SK-N-SH (cell line): ENCODE data around the gene MCM9. TPM values are rescaled to one million over a fixed set of nuclear protein-coding genes. Genes with fewer than 3 reads are reported as not detected.

Experiments
- CTCF ChIA-PET: fragments of 300-600, 350-600 bp; formaldehyde crosslinking; extraction: SDS; loops from one replicate; lab custom pipeline; 2021; lab: Yijun Ruan, JAX
- POLR2A ChIA-PET: fragments of 350-600 bp; sonication (Branson Sonifier 250); formaldehyde crosslinking; extraction: SDS; loops from one replicate; lab custom pipeline; 2020; ENCODE audit warnings: antibody characterized with exemption, inconsistent platforms; lab: Yijun Ruan, JAX
- DNase-seq: peaks from one replicate; pipeline ENCODE4 v3.0.0; 2012
- H2AFZ ChIP-seq: fragments of 200-600 bp; sonication (generic); 2 replicates; pipeline ENCODE4 v1.8.1; 2016; ENCODE audit warnings: antibody characterized with exemption, mild to moderate bottlenecking, low read depth
- H3F3A ChIP-seq: fragments of 200-600 bp; sonication (generic); replicated peaks from 2 replicates; pipeline ENCODE3; 2016; ENCODE audit warnings: antibody characterized with exemption, mild to moderate bottlenecking; ENCODE audit not compliant: insufficient read depth
- H3K27ac ChIP-seq, 2 experiments: fragments of 200-500 bp in 1 of 2; fragments of 200-600 bp in 1 of 2; sonication (Bioruptor generic) in 1 of 2; sonication (generic), shearing (Covaris generic) in 1 of 2; 2 replicates each; pipeline versions ENCODE4 v1.5.1 to v1.6.1; 2014 to 2016; ENCODE audit warnings: low read depth in 2 of 2, inconsistent platforms in 1 of 2, low read length in 1 of 2, mild to moderate bottlenecking in 1 of 2, mixed read lengths in 1 of 2
- H3K27me3 ChIP-seq: fragments of 200-600 bp; sonication (generic), shearing (Covaris generic); 2 replicates; pipeline ENCODE4 v1.6.1; 2016; ENCODE audit warnings: mixed run types; ENCODE audit not compliant: insufficient read depth
- H3K36me3 ChIP-seq, 2 experiments: fragments of 200-500 bp in 1 of 2; fragments of 200-600 bp in 1 of 2; sonication (Bioruptor generic) in 1 of 2; sonication (generic) in 1 of 2; replicated peaks in 1 of 2; 2 replicates each; pipeline versions ENCODE3 to v1.5.1; 2014 to 2016; ENCODE audit warnings: low read length in 1 of 2, mild to moderate bottlenecking in 1 of 2; ENCODE audit not compliant: insufficient read depth in 2 of 2, control insufficient read depth in 1 of 2
- H3K4me1 ChIP-seq, 2 experiments: fragments of 200-500 bp in 1 of 2; fragments of 200-600 bp in 1 of 2; sonication (Bioruptor generic) in 1 of 2; sonication (generic), shearing (Covaris generic) in 1 of 2; 2 replicates each; pipeline versions ENCODE4 v1.5.1 to v1.6.1; 2014 to 2016; ENCODE audit warnings: low read depth in 1 of 2, low read length in 1 of 2, mixed run types in 1 of 2; ENCODE audit not compliant: insufficient read depth in 2 of 2, control insufficient read depth in 1 of 2
- H3K4me2 ChIP-seq: fragments of 200-600 bp; sonication (generic), shearing (Covaris generic); 2 replicates; pipeline ENCODE4 v1.6.1; 2017; ENCODE audit warnings: mixed run types
- H3K4me3 ChIP-seq, 2 experiments: fragments of 200-500 bp in 1 of 2; fragments of 200-600 bp in 1 of 2; sonication (Bioruptor generic) in 1 of 2; sonication (generic), shearing (Covaris generic) in 1 of 2; 2 replicates each; pipeline versions ENCODE4 v1.5.1 to v1.8.1; 2014 to 2016; ENCODE audit warnings: low read depth in 2 of 2, inconsistent platforms in 1 of 2, low read length in 1 of 2, mild to moderate bottlenecking in 1 of 2, mixed read lengths in 1 of 2, moderate library complexity in 1 of 2
- H3K79me2 ChIP-seq: fragments of 200-600 bp; sonication (generic); 2 replicates; pipeline ENCODE4 v1.8.1; 2017; ENCODE audit warnings: mild to moderate bottlenecking; ENCODE audit not compliant: insufficient read depth
- H3K9ac ChIP-seq: fragments of 200-600 bp; sonication (generic); 2 replicates; pipeline ENCODE4 v1.6.1; 2017; ENCODE audit warnings: mixed run types
- H3K9me2 ChIP-seq: fragments of 200-600 bp; sonication (generic); 2 replicates; pipeline ENCODE4 v1.6.1; 2017; ENCODE audit warnings: mixed run types
- H3K9me3 ChIP-seq: fragments of 200-600 bp; sonication (generic); 2 replicates; pipeline ENCODE4 v1.6.1; 2017; ENCODE audit warnings: mixed run types, mild to moderate bottlenecking, moderate library complexity
- H4K20me1 ChIP-seq: fragments of 200-600 bp; sonication (generic); 2 replicates; pipeline ENCODE4 v1.6.1; 2017; ENCODE audit warnings: mild to moderate bottlenecking, mixed run types; ENCODE audit not compliant: insufficient read depth
- ELF1 ChIP-seq: IDR thresholded peaks from 2 replicates; pipeline ENCODE4 v1.4.0; 2012
- EZH2phosphoT487 ChIP-seq: fragments of 200-600 bp; sonication (generic); IDR thresholded peaks from 2 replicates; pipeline ENCODE4 v1.6.1; 2017; ENCODE audit warnings: low read depth, mixed run types, mild to moderate bottlenecking, antibody characterized with exemption, moderate library complexity, borderline replicate concordance
- FOXJ3 ChIP-seq: sonication (generic); formaldehyde crosslinking; IDR thresholded peaks from 2 replicates; pipeline ENCODE4 v1.5.1; 2020; ENCODE audit warnings: mild to moderate bottlenecking, missing genetic modification reagents
- GABPA ChIP-seq: IDR thresholded peaks from 2 replicates; pipeline ENCODE4 v1.4.0; 2012; ENCODE audit warnings: low read depth, mild to moderate bottlenecking
- IRF3 ChIP-seq: fragments of 150-350 bp; IDR thresholded peaks from 2 replicates; pipeline ENCODE4 v1.6.1; 2016; ENCODE audit warnings: mild to moderate bottlenecking, low read depth, low read length
- MEF2A ChIP-seq: IDR thresholded peaks from 2 replicates; pipeline ENCODE4 v1.4.0; 2012; ENCODE audit warnings: low read depth, borderline replicate concordance
- NRF1 ChIP-seq: IDR thresholded peaks from 2 replicates; pipeline ENCODE4 v1.6.1; 2012; ENCODE audit warnings: low read depth, mild to moderate bottlenecking, low read length
- RAD21 ChIP-seq: IDR thresholded peaks from 2 replicates; pipeline ENCODE4 v1.6.1; 2012; ENCODE audit warnings: mild to moderate bottlenecking, low read length
- RFX5 ChIP-seq: IDR thresholded peaks from 2 replicates; pipeline ENCODE4 v1.6.1; 2012; ENCODE audit warnings: mild to moderate bottlenecking, improper control_type of control experiment, low read length
- SMC3 ChIP-seq: IDR thresholded peaks from 2 replicates; pipeline ENCODE4 v1.6.1; 2012; ENCODE audit warnings: low read depth, low read length, improper control_type of control experiment
- TAF1 ChIP-seq: IDR thresholded peaks from 2 replicates; pipeline ENCODE4 v1.6.1; 2012; ENCODE audit warnings: low read depth, mild to moderate bottlenecking, low read length, moderate library complexity, borderline replicate concordance
- TCF12 ChIP-seq: IDR thresholded peaks from 2 replicates; pipeline ENCODE4 v1.4.0; 2012
- TEAD4 ChIP-seq: IDR thresholded peaks from 2 replicates; pipeline ENCODE4 v1.4.0; 2012; ENCODE audit warnings: mild to moderate bottlenecking, borderline replicate concordance; ENCODE audit not compliant: insufficient read depth
- USF1 ChIP-seq: IDR thresholded peaks from 2 replicates; pipeline ENCODE4 v1.4.0; 2012; ENCODE audit warnings: low read depth, borderline replicate concordance
- WGBS: methylation state at CpG from one replicate; pipeline ENCODE4 v1.1.6; 2017; ENCODE audit warnings: low lambda C conversion rate; 5-methylcytosine and 5-hydroxymethylcytosine counted together
- polyA plus RNA-seq, 3 experiments: library from polyadenylated mRNA; depleted of rRNA; stranded (reverse); fragments of >200 nt; gene quantifications; 2 replicates each; pipeline ENCODE4 v1.2.3, GENCODE V29; 2012
- TF ChIP-seq, protein P1 (sequence below): fragments of 200-600 bp; sonication (generic); IDR thresholded peaks from 2 replicates; pipeline ENCODE4 v1.6.1; 2017; ENCODE audit warnings: antibody characterized with exemption, mild to moderate bottlenecking, moderate library complexity

MCM9 gene
- polyA plus RNA-seq, 1 of the 3 experiments (the other 2 are of a cell fraction): 1.7 TPM

DNA sequence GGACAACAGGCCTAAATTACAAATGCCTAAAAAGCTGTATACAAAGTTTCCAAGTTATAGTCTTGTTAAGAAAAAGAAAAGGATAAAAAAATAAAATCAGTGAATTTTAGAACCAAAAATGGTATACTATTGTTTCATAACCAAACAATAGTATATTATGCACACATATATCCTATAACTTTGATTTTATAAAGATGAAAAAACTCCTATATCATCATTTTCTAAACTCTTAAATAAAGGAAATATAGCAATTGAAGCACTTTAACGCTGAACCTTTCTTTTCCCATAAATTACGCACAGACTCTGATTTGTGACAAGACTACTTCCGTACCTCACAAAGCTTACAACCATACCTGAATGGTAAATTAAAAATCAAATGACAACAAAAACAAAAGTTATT lies 35.9 kb upstream of the MCM9 start:
- H3K36me3 ChIP-seq: no peaks in the 10 kb centered on the region
- ChIA-PET CTCF (interaction anchor here (1.1 to 8.2 kb wide), 2 partner anchors 107 to 140 kb away, joined by 3 to 74 read pairs; no protein-coding TSS in a partner anchor), POLR2A (no interaction called here)
- 92% methylated on average over 3 of the region's 3 CpGs for WGBS
- no peaks in the 10 kb centered on the region for H3K79me2 ChIP-seq
- H3K4me3 ChIP-seq: no peak overlapping the region
- no peak overlapping the region for H2AFZ ChIP-seq
- H3K27me3 ChIP-seq: no peaks in the 10 kb centered on the region
- TF ChIP-seq, protein P1, sequence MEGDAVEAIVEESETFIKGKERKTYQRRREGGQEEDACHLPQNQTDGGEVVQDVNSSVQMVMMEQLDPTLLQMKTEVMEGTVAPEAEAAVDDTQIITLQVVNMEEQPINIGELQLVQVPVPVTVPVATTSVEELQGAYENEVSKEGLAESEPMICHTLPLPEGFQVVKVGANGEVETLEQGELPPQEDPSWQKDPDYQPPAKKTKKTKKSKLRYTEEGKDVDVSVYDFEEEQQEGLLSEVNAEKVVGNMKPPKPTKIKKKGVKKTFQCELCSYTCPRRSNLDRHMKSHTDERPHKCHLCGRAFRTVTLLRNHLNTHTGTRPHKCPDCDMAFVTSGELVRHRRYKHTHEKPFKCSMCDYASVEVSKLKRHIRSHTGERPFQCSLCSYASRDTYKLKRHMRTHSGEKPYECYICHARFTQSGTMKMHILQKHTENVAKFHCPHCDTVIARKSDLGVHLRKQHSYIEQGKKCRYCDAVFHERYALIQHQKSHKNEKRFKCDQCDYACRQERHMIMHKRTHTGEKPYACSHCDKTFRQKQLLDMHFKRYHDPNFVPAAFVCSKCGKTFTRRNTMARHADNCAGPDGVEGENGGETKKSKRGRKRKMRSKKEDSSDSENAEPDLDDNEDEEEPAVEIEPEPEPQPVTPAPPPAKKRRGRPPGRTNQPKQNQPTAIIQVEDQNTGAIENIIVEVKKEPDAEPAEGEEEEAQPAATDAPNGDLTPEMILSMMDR: no peak
- TF ChIP-seq RFX5: no peak
- no peak overlapping the region for H3K4me2 ChIP-seq
- H3K9ac ChIP-seq: no peak overlapping the region
- no peak for DNase-seq
- H3K9me3 ChIP-seq: no peaks in the 10 kb centered on the region
- H3K9me2 ChIP-seq: no peaks in the 10 kb centered on the region
- H3F3A ChIP-seq: no peaks in the 10 kb centered on the region
- no peaks in the 10 kb centered on the region for H4K20me1 ChIP-seq
- no peak overlapping the region for H3K27ac ChIP-seq
- H3K4me1 ChIP-seq: no peaks in the 10 kb centered on the region

DNA sequence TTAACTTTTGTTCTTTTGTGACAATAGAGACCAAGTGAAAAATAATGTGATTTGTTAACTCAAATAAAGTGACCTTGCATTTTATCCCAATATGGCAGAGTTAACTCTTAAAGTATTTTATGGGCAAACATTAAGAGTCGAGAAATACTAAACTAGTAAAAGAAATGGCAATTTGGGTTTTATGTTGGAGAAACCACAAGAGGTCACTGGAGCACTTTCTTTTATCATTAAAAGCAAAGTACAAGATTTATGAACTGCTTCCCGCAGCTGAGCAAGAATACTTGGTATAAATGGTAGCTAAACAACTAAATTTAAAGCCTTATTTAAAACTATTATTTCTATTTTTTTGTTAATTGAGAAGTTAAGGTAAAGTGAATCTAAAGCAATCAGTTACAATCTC lies 33.5 kb upstream of the MCM9 start:
- Histone ChIP-seq H3K9ac (no peak overlapping the region), H3K79me2 (no peaks in the 10 kb centered on the region), H3K9me2 (no peaks in the 10 kb centered on the region), H3K27ac (no peak overlapping the region), H3K4me2 (no peak overlapping the region), H3K36me3 (no peaks in the 10 kb centered on the region), H3K4me1 (no peaks in the 10 kb centered on the region), H3F3A (no peaks in the 10 kb centered on the region), H3K9me3 (no peaks in the 10 kb centered on the region), H4K20me1 (no peaks in the 10 kb centered on the region), H3K27me3 (no peaks in the 10 kb centered on the region), H3K4me3 (no peak overlapping the region), H2AFZ (no peak overlapping the region)
- ChIA-PET POLR2A (no interaction called here), CTCF (interaction anchor here (0.8 to 8.2 kb wide), 9 partner anchors 9 to 165 kb away, joined by 3 to 74 read pairs (median 3); partner anchors contain the start of gene FAM184A)
- DNase-seq: no peak
- TF ChIP-seq TAF1: no peak
- TF ChIP-seq SMC3: peak; percentile 51
- TF ChIP-seq MEF2A: no peak
- TF ChIP-seq USF1: no peak
- TF ChIP-seq RAD21: peak; percentile 70
- TF ChIP-seq IRF3: no peak
- TF ChIP-seq, protein P1: peak; percentile 62
- TF ChIP-seq NRF1: no peak
- TF ChIP-seq TCF12: no peak
- no peak for TF ChIP-seq ELF1
- no peak for TF ChIP-seq GABPA
- no peak for TF ChIP-seq TEAD4
- TF ChIP-seq FOXJ3 (CRISPR knock-in tag): no peak
- TF ChIP-seq EZH2phosphoT487: no peak
- no peak for TF ChIP-seq RFX5
- 70% methylated on average over 2 of the region's 2 CpGs for WGBS
